Measurements from ENCODE around the gene RNF13.
"Not testable (repeated sequence)": the region's sequence is repeated elsewhere in the genome, so short reads cannot be mapped to it uniquely, and the experiment has no call there.

RNF13 gene

GRCh38 chr3:149883134-149883533 is 70.1 kb downstream of the RNF13 start:
- no peak for DNase-seq
- TF ChIP-seq POLR2A (IDR thresholded peaks at IDR 0.05; ENCODE audit: low read length) (no peak), GATA1 (IDR thresholded peaks at IDR 0.05; ENCODE audit: low read depth, low read length) (no peak)

GRCh38 chr3:149883860-149884259 is 70.8 kb downstream of the RNF13 start:
- DNase-seq, result not testable (repeated sequence)

- DNase-seq, result not testable (repeated sequence)
Measured at GRCh38 chr3:149884848-149885247, 71.8 kb downstream of the RNF13 start.

DNA sequence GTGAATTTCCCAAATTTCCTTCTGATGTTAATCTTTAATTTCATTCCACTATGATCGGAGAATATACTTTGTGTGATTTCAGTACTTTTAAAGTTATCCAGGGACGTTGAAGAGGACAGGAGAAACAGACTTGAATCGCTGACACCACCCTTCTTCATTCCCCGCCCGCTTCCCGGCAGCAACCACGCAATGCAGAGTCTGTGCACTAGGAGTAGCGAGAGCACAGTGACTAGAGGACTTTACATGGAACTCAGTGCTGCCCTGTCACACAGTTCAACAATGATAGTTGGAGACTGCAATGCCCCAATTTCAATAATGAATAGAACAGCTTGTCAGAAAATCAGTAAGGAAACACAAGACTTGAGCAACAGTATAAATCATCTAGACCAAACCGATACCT is 73.9 kb downstream of the RNF13 start:
- peak; percentile 3 to 7 for DNase-seq
- TF ChIP-seq GATA1 (IDR thresholded peaks at IDR 0.05; ENCODE audit: low read depth, low read length), result no peak
- TF ChIP-seq POLR2A (IDR thresholded peaks at IDR 0.05; ENCODE audit: low read length), result no peak

DNA sequence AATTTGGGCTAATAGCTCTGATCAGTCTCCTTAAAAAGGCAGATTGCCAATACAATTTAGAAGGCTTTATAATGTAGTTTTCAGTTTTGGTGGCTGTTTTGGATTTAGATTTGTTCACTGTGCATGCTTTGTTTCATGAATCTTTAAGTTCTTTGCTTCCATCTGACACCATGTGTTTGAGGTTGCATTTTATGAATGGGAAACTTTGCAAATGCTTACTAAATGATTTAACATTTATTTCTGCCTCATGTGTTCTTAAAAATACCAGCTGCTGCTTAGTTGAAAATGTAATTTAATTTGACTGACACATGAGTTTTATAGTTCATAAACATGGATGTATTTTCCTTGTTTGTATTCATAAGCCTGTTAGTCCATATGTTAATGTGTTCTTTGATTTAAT is 78.6 kb downstream of the RNF13 start:
- TF ChIP-seq POLR2A (IDR thresholded peaks at IDR 0.05; ENCODE audit: low read length), result no peak
- TF ChIP-seq GATA1 (IDR thresholded peaks at IDR 0.05; ENCODE audit: low read depth, low read length), result no peak
- no peak for DNase-seq

GRCh38 chr3:149892371-149892770 is 79.4 kb downstream of the RNF13 start:
- no peak for DNase-seq
- TF ChIP-seq GATA1 (IDR thresholded peaks at IDR 0.05; ENCODE audit: low read depth, low read length), result no peak

DNA sequence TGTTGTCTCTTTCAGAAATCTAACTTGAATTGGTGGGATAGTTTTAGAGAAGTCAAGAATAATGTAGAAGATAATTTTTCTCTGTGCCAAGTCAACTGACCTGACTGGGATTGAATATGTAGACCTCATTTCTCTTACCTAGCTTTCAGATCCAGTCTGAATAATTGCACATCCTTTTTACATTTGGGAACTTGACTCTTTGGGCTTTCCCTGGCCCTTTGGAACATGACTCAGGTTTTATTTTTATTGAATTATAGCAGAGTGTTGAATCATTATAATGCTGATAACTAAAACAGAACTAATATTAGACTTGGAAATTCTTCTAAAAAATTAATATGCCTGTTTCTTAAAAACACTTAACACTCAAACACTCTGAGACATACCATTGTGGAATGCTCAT is 81.2 kb downstream of the RNF13 start:
- TF ChIP-seq POLR2A (IDR thresholded peaks at IDR 0.05; ENCODE audit: low read length) (no peak), GATA1 (IDR thresholded peaks at IDR 0.05; ENCODE audit: low read depth, low read length) (no peak)
- no peak for DNase-seq

- DNase-seq, result no peak
- TF ChIP-seq POLR2A (IDR thresholded peaks at IDR 0.05; ENCODE audit: low read length), result no peak
- no peak for TF ChIP-seq GATA1 (IDR thresholded peaks at IDR 0.05; ENCODE audit: low read depth, low read length)
Measured at GRCh38 chr3:149895339-149895738, 82.3 kb downstream of the RNF13 start.

GRCh38 chr3:149895769-149896168 is 82.8 kb downstream of the RNF13 start:
- TF ChIP-seq POLR2A (IDR thresholded peaks at IDR 0.05; ENCODE audit: low read length), result no peak
- TF ChIP-seq GATA1 (IDR thresholded peaks at IDR 0.05; ENCODE audit: low read depth, low read length), result no peak
- DNase-seq, result no peak

- DNase-seq, result no peak
- TF ChIP-seq GATA1 (IDR thresholded peaks at IDR 0.05; ENCODE audit: low read depth, low read length), result no peak
- no peak for TF ChIP-seq POLR2A (IDR thresholded peaks at IDR 0.05; ENCODE audit: low read length)
Measured at GRCh38 chr3:149898771-149899170, 85.8 kb downstream of the RNF13 start.

DNA sequence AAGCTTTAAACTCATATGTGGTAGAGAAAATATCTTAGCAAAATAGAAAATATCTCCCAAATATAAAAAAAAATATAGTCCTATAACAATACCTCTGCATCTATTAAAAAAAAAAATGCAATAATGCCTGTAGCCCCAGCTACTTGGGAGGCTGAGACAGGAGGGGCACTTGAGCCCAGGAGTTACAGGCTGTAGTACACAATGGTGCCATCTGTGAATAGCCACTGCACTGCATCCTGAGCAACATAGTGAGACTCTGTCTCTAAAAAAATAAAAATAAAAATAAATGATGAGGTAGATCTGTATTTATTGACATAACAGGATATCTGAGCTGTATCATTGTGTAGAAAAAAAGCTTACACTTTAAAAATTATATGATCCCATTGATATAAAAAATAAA is 87.3 kb downstream of the RNF13 start:
- DNase-seq, result no peak
- no peak for TF ChIP-seq POLR2A (IDR thresholded peaks at IDR 0.05; ENCODE audit: low read length)
- TF ChIP-seq GATA1 (IDR thresholded peaks at IDR 0.05; ENCODE audit: low read depth, low read length), result no peak

DNA sequence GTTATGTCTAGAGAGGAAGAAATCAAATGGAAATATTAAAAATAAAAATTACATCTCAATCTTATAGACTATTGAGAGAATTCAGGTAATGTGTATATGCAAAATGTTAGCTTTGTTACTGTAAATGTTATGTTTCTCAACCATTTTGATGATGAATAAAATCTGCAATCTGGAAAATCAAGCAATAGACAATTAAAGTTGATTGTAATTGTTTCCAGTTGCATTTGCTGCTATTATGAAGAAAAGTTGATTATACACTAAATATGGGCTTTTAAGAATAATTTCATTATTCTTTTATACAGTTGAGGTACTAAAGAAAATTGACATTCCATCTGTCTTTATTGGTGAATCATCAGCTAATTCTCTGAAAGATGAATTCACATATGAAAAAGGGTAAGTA is 88.8 kb downstream of the RNF13 start:
- no peak for TF ChIP-seq POLR2A (IDR thresholded peaks at IDR 0.05; ENCODE audit: low read length)
- TF ChIP-seq GATA1 (IDR thresholded peaks at IDR 0.05; ENCODE audit: low read depth, low read length), result no peak
- no peak for DNase-seq

DNA sequence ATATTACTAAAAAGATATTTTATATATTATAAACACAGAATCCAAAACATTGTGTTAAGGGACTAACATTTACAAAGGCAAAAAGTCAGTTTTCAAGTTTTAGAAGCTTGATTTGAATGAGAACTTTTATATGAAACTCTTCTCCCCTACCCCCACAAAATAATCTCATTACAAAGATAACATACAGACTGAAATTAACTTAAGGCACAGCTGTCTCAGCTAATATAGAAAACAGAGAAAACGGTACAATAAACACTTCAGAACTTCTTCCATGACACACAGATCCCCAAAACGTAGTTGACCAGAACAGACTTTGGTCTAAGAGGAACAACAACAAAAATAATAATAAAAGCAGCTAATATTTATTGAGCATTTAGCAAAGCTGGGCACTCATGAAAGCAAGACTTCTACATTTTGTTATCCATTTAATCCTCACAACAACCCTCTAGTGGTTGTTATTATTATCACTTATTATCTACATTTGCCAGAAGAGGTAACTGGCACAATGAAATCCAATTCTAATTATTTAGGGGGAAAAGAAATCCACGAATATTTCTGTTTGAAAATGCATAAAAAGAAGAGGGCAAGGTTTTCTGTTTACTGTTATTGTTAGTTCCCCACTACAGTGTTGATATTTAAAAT is 89.6 kb downstream of the RNF13 start:
- no peak for TF ChIP-seq POLR2A (IDR thresholded peaks at IDR 0.05; ENCODE audit: low read length)
- TF ChIP-seq GATA1 (IDR thresholded peaks at IDR 0.05; ENCODE audit: low read depth, low read length), result no peak
- DNase-seq, result peak; percentile 9 to 16

DNA sequence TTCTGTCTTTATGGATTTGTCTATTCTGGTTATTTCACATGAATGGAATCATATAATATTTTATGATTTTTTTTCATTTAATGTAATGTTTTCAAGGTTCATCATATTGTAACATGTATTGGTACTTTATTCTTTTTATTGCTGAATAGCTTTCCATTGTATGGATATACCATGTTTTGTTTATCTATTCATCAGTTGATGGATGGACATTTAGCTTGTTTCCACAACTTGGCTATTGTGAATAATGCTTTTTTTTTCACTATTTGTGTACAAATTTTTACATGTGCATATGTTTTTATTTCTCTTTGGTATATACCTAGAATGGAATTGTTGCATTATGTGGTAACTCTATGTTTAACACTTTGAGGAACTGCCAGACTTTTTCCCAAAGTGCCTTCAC is 93.0 kb downstream of the RNF13 start:
- TF ChIP-seq POLR2A (IDR thresholded peaks at IDR 0.05; ENCODE audit: low read length) (no peak), GATA1 (IDR thresholded peaks at IDR 0.05; ENCODE audit: low read depth, low read length) (no peak)
- no peak for DNase-seq

DNA sequence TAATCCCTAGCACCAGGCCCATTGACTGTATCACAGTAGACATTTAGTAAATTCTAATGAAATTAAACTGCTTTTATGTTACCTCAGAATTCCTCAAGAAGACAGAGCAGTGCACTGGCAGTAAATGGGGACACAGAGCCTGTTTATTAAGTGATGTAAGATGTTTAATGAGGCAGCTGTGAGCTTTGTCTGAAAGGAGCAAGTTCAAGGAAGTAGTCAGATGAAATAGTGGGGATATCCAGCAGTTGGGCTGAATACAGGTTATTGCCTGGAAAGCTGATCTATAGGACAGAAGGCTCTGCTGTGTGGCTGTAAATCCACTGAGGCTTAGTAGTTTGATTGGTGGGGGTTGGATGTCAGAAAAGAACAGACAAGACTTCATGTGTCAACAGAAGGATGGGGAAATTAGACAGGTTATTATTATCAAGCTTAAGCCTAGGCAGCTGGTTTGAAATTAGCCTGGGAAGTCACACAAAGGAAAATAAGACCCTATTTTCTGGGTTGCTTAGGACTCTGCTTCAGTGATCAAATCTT is 95.5 kb downstream of the RNF13 start:
- DNase-seq, result no peak
- TF ChIP-seq POLR2A (IDR thresholded peaks at IDR 0.05; ENCODE audit: low read length) (no peak), GATA1 (IDR thresholded peaks at IDR 0.05; ENCODE audit: low read depth, low read length) (no peak)

DNA sequence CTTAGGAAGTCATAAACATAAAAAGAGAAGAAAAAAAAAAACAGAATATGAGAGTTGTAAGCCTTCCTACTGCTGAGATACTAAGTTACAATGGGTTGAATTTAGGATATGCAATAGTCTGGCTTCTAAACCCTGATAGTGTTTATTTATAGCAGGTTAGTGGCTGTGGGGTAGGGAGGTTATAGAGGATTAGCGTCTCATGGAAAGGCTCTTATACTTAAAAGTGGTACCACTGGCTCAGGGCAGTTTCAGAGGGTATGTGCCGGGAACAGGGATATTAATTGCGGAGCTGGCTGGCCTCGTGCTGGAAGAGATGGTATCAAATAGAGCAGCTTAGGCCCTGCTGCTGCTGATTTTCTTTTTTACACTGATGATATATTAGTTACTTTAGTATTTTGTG is 96.9 kb downstream of the RNF13 start:
- no peak for DNase-seq
- no peak for TF ChIP-seq GATA1 (IDR thresholded peaks at IDR 0.05; ENCODE audit: low read depth, low read length)
- no peak for TF ChIP-seq POLR2A (IDR thresholded peaks at IDR 0.05; ENCODE audit: low read length)
